Right atrium auricular region (tissue), 2 donors: ENCODE measurements around the gene ZBED5. TPM values are rescaled to one million over a fixed set of nuclear protein-coding genes. Genes with fewer than 3 reads are reported as not detected.
"Not testable (repeated sequence)": the region's sequence is repeated elsewhere in the genome, so short reads cannot be mapped to it uniquely, and the experiment has no call there.

Experiments
- DNase-seq: peaks from one replicate; pipeline ENCODE4 v3.0.0-alpha.2; 2019; ENCODE audit warnings: low spot score
- H3K27ac ChIP-seq, 2 donors: fragments of 200-600 bp; sonication (generic); 1 replicate in 1 of 2; 2 replicates in 1 of 2; pipeline ENCODE4 v1.5.1; 2016 to 2019
- H3K27me3 ChIP-seq, 2 donors: fragments of 200-600 bp; sonication (generic); one replicate each; pipeline versions ENCODE4 v1.5.1 to v1.6.0; 2017 to 2019
- H3K36me3 ChIP-seq: fragments of 200-600 bp; sonication (generic); one replicate; pipeline ENCODE4 v1.5.1; 2016
- H3K4me1 ChIP-seq, 2 donors: fragments of 200-600 bp; sonication (generic); one replicate each; pipeline versions ENCODE4 v1.5.1 to v1.6.0; 2017 to 2019
- H3K4me3 ChIP-seq, 2 donors: fragments of 200-600 bp; sonication (generic); 1 replicate in 1 of 2; 2 replicates in 1 of 2; pipeline ENCODE4 v1.5.1; 2017 to 2019; ENCODE audit warnings: mild to moderate bottlenecking in 1 of 2, moderate library complexity in 1 of 2
- H3K9me3 ChIP-seq, 2 donors: fragments of 200-600 bp; sonication (generic); one replicate each; pipeline ENCODE4 v1.5.1; 2019
- CTCF ChIP-seq, 2 donors: fragments of 200-600 bp; sonication (generic); IDR thresholded peaks; one replicate each; pipeline ENCODE4 v1.5.1; 2019; ENCODE audit warnings: antibody characterized with exemption in 2 of 2
- total RNA-seq, 2 donors: library from RNA; depleted of rRNA; stranded (reverse); fragments of >200 nt; gene quantifications; one replicate each; pipeline ENCODE4 v1.1.0, GENCODE V29; 2016

The ZBED5 gene
- total RNA-seq, 2 donors from 2014 or later: 22.4 to 28.3 TPM

- DNase-seq: no peak
- Histone ChIP-seq H3K9me3 (no peaks in the 10 kb centered on the region), H3K27ac (peak overlapping the region in 1 of 2 donors; percentile 54), H3K36me3 (no peaks in the 10 kb centered on the region), H3K4me3 (no peak overlapping the region), H3K4me1 (peaks cover 0 to 17% of the 10 kb centered on the region in 2 donors), H3K27me3 (no peaks in the 10 kb centered on the region)
- TF ChIP-seq CTCF (IDR thresholded peaks at IDR 0.05): no peak
These were observed 28.0 kb upstream of the ZBED5 start for GRCh38 chr11:10885703-10886363.

- H3K4me3 ChIP-seq, DNase-seq, H3K27me3 ChIP-seq, H3K36me3 ChIP-seq, H3K9me3 ChIP-seq, H3K27ac ChIP-seq: not testable (repeated sequence)
- H3K4me1 ChIP-seq: peaks cover 0 to 17% of the 10 kb centered on the region in 2 donors
These were observed 26.4 kb upstream of the ZBED5 start for GRCh38 chr11:10884292-10884691.

- H3K4me1 ChIP-seq: peaks cover 0 to 24% of the 10 kb centered on the region in 2 donors
- no peak overlapping the region for H3K27ac ChIP-seq
- H3K27me3 ChIP-seq: no peaks in the 10 kb centered on the region
- no peak overlapping the region for H3K4me3 ChIP-seq
- H3K36me3 ChIP-seq: no peaks in the 10 kb centered on the region
- no peak for TF ChIP-seq CTCF (IDR thresholded peaks at IDR 0.05)
- no peak for DNase-seq
- H3K9me3 ChIP-seq: no peaks in the 10 kb centered on the region
These were observed 24.0 kb upstream of the ZBED5 start for GRCh38 chr11:10881892-10882291.

GRCh38 chr11:10878408-10879214 lies 20.8 kb upstream of the ZBED5 start:
- no peak overlapping the region for H3K27ac ChIP-seq
- no peak for DNase-seq
- H3K36me3 ChIP-seq: no peaks in the 10 kb centered on the region
- H3K9me3 ChIP-seq: peaks cover 0 to 2% of the 10 kb centered on the region in 2 donors
- no peaks in the 10 kb centered on the region for H3K27me3 ChIP-seq
- TF ChIP-seq CTCF (IDR thresholded peaks at IDR 0.05): peak in 1 of 2 donors; percentile 69
- no peak overlapping the region for H3K4me3 ChIP-seq
- H3K4me1 ChIP-seq: peaks cover 0 to 17% of the 10 kb centered on the region in 2 donors

GRCh38 chr11:10876158-10876557 lies 18.3 kb upstream of the ZBED5 start:
- Histone ChIP-seq H3K27me3 (no peaks in the 10 kb centered on the region), H3K4me3 (no peak overlapping the region), H3K9me3 (peaks cover 0 to 24% of the 10 kb centered on the region in 2 donors), H3K4me1 (peaks cover 0 to 17% of the 10 kb centered on the region in 2 donors), H3K36me3 (no peaks in the 10 kb centered on the region), H3K27ac (no peak overlapping the region)
- no peak for DNase-seq
- TF ChIP-seq CTCF (IDR thresholded peaks at IDR 0.05): no peak

- Histone ChIP-seq H3K27me3 (no peaks in the 10 kb centered on the region), H3K27ac (no peak overlapping the region)
These were observed 17.7 kb upstream of the ZBED5 start for GRCh38 chr11:10875430-10876021.

More at GRCh38 chr11:10875430-10876021, 17.7 kb upstream of the ZBED5 start:
- Histone ChIP-seq H3K9me3 (peaks cover 0 to 24% of the 10 kb centered on the region in 2 donors), H3K36me3 (no peaks in the 10 kb centered on the region), H3K4me3 (no peak overlapping the region), H3K4me1 (peaks cover 0 to 17% of the 10 kb centered on the region in 2 donors)
- no peak for TF ChIP-seq CTCF (IDR thresholded peaks at IDR 0.05)
- no peak for DNase-seq
